Liver (tissue), 3 donors: ENCODE results near the gene ECE1.
A peak's percentile ranks its signal among the peaks of the same experiment; 100 is the strongest.

Experiments
- EGR1 ChIP-seq, 2 donors: IDR thresholded peaks; 2 replicates each; pipeline ENCODE4 v1.6.1; 2016 to 2018; ENCODE audit warnings: antibody characterized with exemption in 2 of 2, low read depth in 2 of 2
- FOXA1 ChIP-seq: IDR thresholded peaks from 2 replicates; pipeline ENCODE4 v1.6.1; 2016; ENCODE audit warnings: antibody characterized with exemption
- GABPA ChIP-seq, 2 donors: IDR thresholded peaks in 1 of 2; conservative IDR thresholded peaks in 1 of 2; 2 replicates each; pipeline ENCODE4 v1.6.1; 2016; ENCODE audit warnings: antibody characterized with exemption in 2 of 2, mild to moderate bottlenecking in 1 of 2, moderate library complexity in 1 of 2
- HNF4G ChIP-seq: IDR thresholded peaks from 2 replicates; pipeline ENCODE4 v1.6.1; 2016; ENCODE audit warnings: antibody characterized with exemption
- JUND ChIP-seq, 2 donors: IDR thresholded peaks; 2 replicates each; pipeline ENCODE4 v1.6.1; 2016; ENCODE audit warnings: antibody characterized with exemption in 2 of 2
- NR2F2 ChIP-seq: IDR thresholded peaks from 2 replicates; pipeline ENCODE4 v1.6.1; 2016; ENCODE audit warnings: antibody characterized with exemption
- RAD21 ChIP-seq, 2 donors: IDR thresholded peaks; 2 replicates each; pipeline ENCODE4 v1.6.1; 2016; ENCODE audit warnings: antibody characterized with exemption in 2 of 2, mild to moderate bottlenecking in 2 of 2
- RXRA ChIP-seq, 2 donors: IDR thresholded peaks; 2 replicates each; pipeline ENCODE4 v1.6.1; 2017 to 2018; ENCODE audit warnings: antibody characterized with exemption in 2 of 2, mild to moderate bottlenecking in 1 of 2
- SP1 ChIP-seq: IDR thresholded peaks from 2 replicates; pipeline ENCODE4 v1.6.1; 2018; ENCODE audit warnings: antibody characterized with exemption, mild to moderate bottlenecking
- TAF1 ChIP-seq: conservative IDR thresholded peaks from 2 replicates; pipeline ENCODE4 v1.6.1; 2016; ENCODE audit warnings: antibody characterized with exemption, mild to moderate bottlenecking
- TF ChIP-seq, protein P1 (sequence below): IDR thresholded peaks from 2 replicates; pipeline ENCODE4 v1.6.1; 2016; ENCODE audit warnings: antibody characterized with exemption
- TF ChIP-seq, protein P2 (sequence below): fragments of 150-350 bp; IDR thresholded peaks from 2 replicates; pipeline ENCODE4 v1.5.1; 2017; ENCODE audit warnings: improper control_type of control experiment, low read depth, low read length; ENCODE audit not compliant: missing input control
- TF ChIP-seq, protein P3 (sequence below): IDR thresholded peaks from 2 replicates; pipeline ENCODE4 v1.6.1; 2016; ENCODE audit warnings: antibody characterized with exemption
- TF ChIP-seq, protein P4 (sequence below): IDR thresholded peaks from 2 replicates; pipeline ENCODE4 v1.6.1; 2016; ENCODE audit warnings: antibody characterized with exemption, mild to moderate bottlenecking
- donor health status: healthy.
- donor health status: healthy.

DNA sequence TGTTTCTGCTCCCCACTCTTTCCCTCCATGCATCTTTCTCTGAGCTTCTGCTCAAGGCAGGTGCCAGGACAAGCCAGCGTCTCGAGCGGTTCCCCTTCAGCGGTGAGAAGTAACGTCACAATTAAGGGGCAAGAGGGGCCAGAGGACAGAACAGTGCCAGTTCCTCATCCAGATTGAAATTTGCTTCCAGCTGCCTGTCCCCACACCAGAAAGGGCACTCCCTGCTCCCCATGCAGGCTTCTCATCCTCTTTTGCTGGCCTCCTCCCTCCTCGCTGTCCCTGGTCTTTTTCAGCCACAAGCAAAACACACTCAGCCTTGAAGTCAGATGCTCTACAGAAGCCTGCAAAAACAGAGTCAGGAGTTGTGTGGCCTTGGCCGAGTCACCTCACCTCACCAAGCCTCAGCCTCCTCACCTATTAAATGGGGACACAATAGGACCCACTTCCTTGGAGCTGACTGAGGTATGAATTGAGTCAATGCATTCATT, 35.0 kb upstream of the ECE1 start:
- no peak for TF ChIP-seq RAD21 (IDR thresholded peaks at IDR 0.05)
- TF ChIP-seq, protein P1, sequence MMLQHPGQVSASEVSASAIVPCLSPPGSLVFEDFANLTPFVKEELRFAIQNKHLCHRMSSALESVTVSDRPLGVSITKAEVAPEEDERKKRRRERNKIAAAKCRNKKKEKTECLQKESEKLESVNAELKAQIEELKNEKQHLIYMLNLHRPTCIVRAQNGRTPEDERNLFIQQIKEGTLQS = no peak
- TF ChIP-seq, protein P2, sequence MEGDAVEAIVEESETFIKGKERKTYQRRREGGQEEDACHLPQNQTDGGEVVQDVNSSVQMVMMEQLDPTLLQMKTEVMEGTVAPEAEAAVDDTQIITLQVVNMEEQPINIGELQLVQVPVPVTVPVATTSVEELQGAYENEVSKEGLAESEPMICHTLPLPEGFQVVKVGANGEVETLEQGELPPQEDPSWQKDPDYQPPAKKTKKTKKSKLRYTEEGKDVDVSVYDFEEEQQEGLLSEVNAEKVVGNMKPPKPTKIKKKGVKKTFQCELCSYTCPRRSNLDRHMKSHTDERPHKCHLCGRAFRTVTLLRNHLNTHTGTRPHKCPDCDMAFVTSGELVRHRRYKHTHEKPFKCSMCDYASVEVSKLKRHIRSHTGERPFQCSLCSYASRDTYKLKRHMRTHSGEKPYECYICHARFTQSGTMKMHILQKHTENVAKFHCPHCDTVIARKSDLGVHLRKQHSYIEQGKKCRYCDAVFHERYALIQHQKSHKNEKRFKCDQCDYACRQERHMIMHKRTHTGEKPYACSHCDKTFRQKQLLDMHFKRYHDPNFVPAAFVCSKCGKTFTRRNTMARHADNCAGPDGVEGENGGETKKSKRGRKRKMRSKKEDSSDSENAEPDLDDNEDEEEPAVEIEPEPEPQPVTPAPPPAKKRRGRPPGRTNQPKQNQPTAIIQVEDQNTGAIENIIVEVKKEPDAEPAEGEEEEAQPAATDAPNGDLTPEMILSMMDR = no peak
- TF ChIP-seq, protein P3, sequence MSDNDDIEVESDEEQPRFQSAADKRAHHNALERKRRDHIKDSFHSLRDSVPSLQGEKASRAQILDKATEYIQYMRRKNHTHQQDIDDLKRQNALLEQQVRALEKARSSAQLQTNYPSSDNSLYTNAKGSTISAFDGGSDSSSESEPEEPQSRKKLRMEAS = no peak
- TF ChIP-seq JUND (IDR thresholded peaks at IDR 0.05) = no peak
- TF ChIP-seq HNF4G = no peak
- TF ChIP-seq, protein P4, sequence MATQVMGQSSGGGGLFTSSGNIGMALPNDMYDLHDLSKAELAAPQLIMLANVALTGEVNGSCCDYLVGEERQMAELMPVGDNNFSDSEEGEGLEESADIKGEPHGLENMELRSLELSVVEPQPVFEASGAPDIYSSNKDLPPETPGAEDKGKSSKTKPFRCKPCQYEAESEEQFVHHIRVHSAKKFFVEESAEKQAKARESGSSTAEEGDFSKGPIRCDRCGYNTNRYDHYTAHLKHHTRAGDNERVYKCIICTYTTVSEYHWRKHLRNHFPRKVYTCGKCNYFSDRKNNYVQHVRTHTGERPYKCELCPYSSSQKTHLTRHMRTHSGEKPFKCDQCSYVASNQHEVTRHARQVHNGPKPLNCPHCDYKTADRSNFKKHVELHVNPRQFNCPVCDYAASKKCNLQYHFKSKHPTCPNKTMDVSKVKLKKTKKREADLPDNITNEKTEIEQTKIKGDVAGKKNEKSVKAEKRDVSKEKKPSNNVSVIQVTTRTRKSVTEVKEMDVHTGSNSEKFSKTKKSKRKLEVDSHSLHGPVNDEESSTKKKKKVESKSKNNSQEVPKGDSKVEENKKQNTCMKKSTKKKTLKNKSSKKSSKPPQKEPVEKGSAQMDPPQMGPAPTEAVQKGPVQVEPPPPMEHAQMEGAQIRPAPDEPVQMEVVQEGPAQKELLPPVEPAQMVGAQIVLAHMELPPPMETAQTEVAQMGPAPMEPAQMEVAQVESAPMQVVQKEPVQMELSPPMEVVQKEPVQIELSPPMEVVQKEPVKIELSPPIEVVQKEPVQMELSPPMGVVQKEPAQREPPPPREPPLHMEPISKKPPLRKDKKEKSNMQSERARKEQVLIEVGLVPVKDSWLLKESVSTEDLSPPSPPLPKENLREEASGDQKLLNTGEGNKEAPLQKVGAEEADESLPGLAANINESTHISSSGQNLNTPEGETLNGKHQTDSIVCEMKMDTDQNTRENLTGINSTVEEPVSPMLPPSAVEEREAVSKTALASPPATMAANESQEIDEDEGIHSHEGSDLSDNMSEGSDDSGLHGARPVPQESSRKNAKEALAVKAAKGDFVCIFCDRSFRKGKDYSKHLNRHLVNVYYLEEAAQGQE = no peak
- TF ChIP-seq TAF1 = no peak
- no peak for TF ChIP-seq SP1
- no peak for TF ChIP-seq EGR1 (IDR thresholded peaks at IDR 0.05; ENCODE audit: low read depth in 2 of 2)
- no peak for TF ChIP-seq FOXA1
- no peak for TF ChIP-seq GABPA (IDR thresholded peaks at IDR 0.05 in 1 of 2, conservative IDR thresholded peaks at IDR 0.05 in 1 of 2)
- peak in 1 of 2 donors; percentile 0 for TF ChIP-seq RXRA (IDR thresholded peaks at IDR 0.05)
- no peak for TF ChIP-seq NR2F2
